IMR-90 (cell line): Measurements from ENCODE around the gene CD81.

Experiments used
- BHLHE40 ChIP-seq: fragments of 150-350 bp; IDR thresholded peaks from 2 replicates; pipeline ENCODE4 v1.6.1; 2016; ENCODE audit warnings: mild to moderate bottlenecking, low read depth, low read length
- CTCF ChIP-seq: conservative IDR thresholded peaks from 2 replicates; pipeline ENCODE4 v1.5.1; 2012; ENCODE audit warnings: mild to moderate bottlenecking, low read depth, low read length, improper control_type of control experiment
- POLR2A ChIP-seq: IDR thresholded peaks from 2 replicates; pipeline ENCODE4 v1.6.1; 2012; ENCODE audit warnings: mild to moderate bottlenecking, low read depth, low read length
- RAD21 ChIP-seq: IDR thresholded peaks from 2 replicates; pipeline ENCODE4 v1.6.1; 2012; ENCODE audit warnings: low read length, improper control_type of control experiment

- TF ChIP-seq CTCF, result no peak
- no peak for TF ChIP-seq POLR2A
- TF ChIP-seq RAD21, result no peak
- no peak for TF ChIP-seq BHLHE40
Measured at GRCh38 chr11:2421996-2422395, 44.9 kb downstream of the CD81 start.
